GM23338 (cell line): ENCODE results near the gene ZNF516. TPM values are rescaled to one million over a fixed set of nuclear protein-coding genes. Genes with fewer than 3 reads are reported as not detected.

Source experiments
- ATAC-seq: fragments of 200-7000 bp; cut with Tn5 transposase; 3 replicates; pipeline ENCODE4 v1.9.1; 2020
- DNase-seq: peaks from one replicate; pipeline ENCODE4 v3.0.0-alpha.2; 2015; ENCODE audit warnings: low spot score
- H2AFZ ChIP-seq: fragments of 200-600 bp; sonication (generic); 2 replicates; pipeline ENCODE4 v1.8.0; 2016; ENCODE audit warnings: antibody characterized with exemption, mild to moderate bottlenecking, moderate library complexity
- H3F3A ChIP-seq: fragments of 200-600 bp; sonication (generic); replicated peaks from 2 replicates; pipeline ENCODE4 v1.8.0; 2017; ENCODE audit warnings: antibody characterized with exemption, mixed run types, low read depth
- H3K27ac ChIP-seq: fragments of 200-600 bp; sonication (generic); 2 replicates; pipeline ENCODE4 v1.6.1; 2016; ENCODE audit warnings: low read depth
- H3K27me3 ChIP-seq: fragments of 200-600 bp; sonication (generic); 2 replicates; pipeline ENCODE4 v1.8.0; 2016; ENCODE audit warnings: mild to moderate bottlenecking, mixed run types, moderate library complexity; ENCODE audit not compliant: insufficient read depth
- H3K36me3 ChIP-seq: fragments of 200-600 bp; sonication (generic); 2 replicates; pipeline ENCODE4 v1.8.0; 2016; ENCODE audit warnings: mild to moderate bottlenecking; ENCODE audit not compliant: insufficient read depth
- H3K4me1 ChIP-seq: fragments of 200-600 bp; sonication (generic); 2 replicates; pipeline ENCODE4 v1.8.0; 2016; ENCODE audit warnings: mild to moderate bottlenecking, moderate library complexity; ENCODE audit not compliant: insufficient read depth
- H3K4me2 ChIP-seq: fragments of 200-600 bp; sonication (generic); 2 replicates; pipeline ENCODE4 v1.7.1; 2017; ENCODE audit warnings: mixed run types
- H3K4me3 ChIP-seq: fragments of 200-600 bp; sonication (generic); 2 replicates; pipeline ENCODE4 v1.6.1; 2016; ENCODE audit warnings: mixed run types
- H3K79me2 ChIP-seq: fragments of 200-600 bp; sonication (generic); replicated peaks from 2 replicates; pipeline ENCODE4 v1.8.0; 2017; ENCODE audit warnings: mild to moderate bottlenecking; ENCODE audit not compliant: insufficient read depth
- H3K9me2 ChIP-seq: fragments of 200-600 bp; sonication (generic); 2 replicates; pipeline ENCODE4 v1.8.0; 2017; ENCODE audit not compliant: insufficient read depth
- H4K20me1 ChIP-seq: fragments of 200-600 bp; sonication (generic); replicated peaks from 2 replicates; pipeline ENCODE4 v1.8.0; 2017; ENCODE audit warnings: mild to moderate bottlenecking; ENCODE audit not compliant: insufficient read depth
- H3K27ac Mint-ChIP-seq: 2 replicates; pipeline ENCODE4 v1.8.0; 2020; ENCODE audit warnings: inconsistent platforms, mild to moderate bottlenecking, moderate library complexity, mixed read lengths
- H3K27me3 Mint-ChIP-seq: 3 replicates; pipeline ENCODE4 v1.8.0; 2022; ENCODE audit warnings: low read depth, mild to moderate bottlenecking, moderate library complexity, mixed read lengths, inconsistent platforms; ENCODE audit not compliant: insufficient read depth, poor library complexity
- H3K36me3 Mint-ChIP-seq: 3 replicates; pipeline ENCODE4 v1.8.0; 2021; ENCODE audit warnings: low read depth, mild to moderate bottlenecking, inconsistent platforms, moderate library complexity, mixed read lengths
- H3K4me1 Mint-ChIP-seq: 3 replicates; pipeline ENCODE4 v1.8.0; 2020; ENCODE audit warnings: mild to moderate bottlenecking, inconsistent platforms, mixed read lengths
- H3K4me3 Mint-ChIP-seq: 3 replicates; pipeline ENCODE4 v1.8.0; 2021; ENCODE audit warnings: moderate library complexity, mild to moderate bottlenecking, inconsistent platforms, mixed read lengths
- H3K9me3 Mint-ChIP-seq: 3 replicates; pipeline ENCODE4 v1.8.0; 2020; ENCODE audit warnings: moderate library complexity, mild to moderate bottlenecking, inconsistent platforms, mixed read lengths
- CREB1 ChIP-seq: fragments of 250-450 bp; sonication (Bioruptor Pico); IDR thresholded peaks from 2 replicates; pipeline ENCODE4 v1.5.0; 2020; ENCODE audit warnings: low read depth, mild to moderate bottlenecking, moderate library complexity
- CTCF ChIP-seq, 2 experiments: fragments of 200-600 bp in 1 of 2; sonication (generic) in 1 of 2; conservative IDR thresholded peaks; 2 replicates each; pipeline versions ENCODE4 v1.5.1 to v1.6.1; 2016 to 2017; ENCODE audit warnings: antibody characterized with exemption in 2 of 2, low read depth in 2 of 2, mild to moderate bottlenecking in 2 of 2, moderate library complexity in 1 of 2
- ETS1 ChIP-seq: IDR thresholded peaks from 2 replicates; pipeline ENCODE4 v1.6.1; 2016; ENCODE audit warnings: antibody characterized with exemption
- EZH2phosphoT487 ChIP-seq: fragments of 200-600 bp; sonication (generic); IDR thresholded peaks from one replicate; pipeline ENCODE4 v1.8.1; 2018; ENCODE audit warnings: antibody characterized with exemption; ENCODE audit not compliant: unreplicated experiment
- JUNB ChIP-seq: IDR thresholded peaks from one replicate; pipeline ENCODE4 v1.6.1; 2016; ENCODE audit warnings: antibody characterized with exemption; ENCODE audit not compliant: unreplicated experiment
- NANOG ChIP-seq: IDR thresholded peaks from 2 replicates; pipeline ENCODE4 v1.6.1; 2016; ENCODE audit warnings: antibody characterized with exemption, borderline replicate concordance
- POLR2AphosphoS5 ChIP-seq: IDR thresholded peaks from 2 replicates; pipeline ENCODE4 v1.6.1; 2016; ENCODE audit warnings: antibody characterized with exemption, low read depth
- REST ChIP-seq: IDR thresholded peaks from one replicate; pipeline ENCODE4 v1.6.1; 2018; ENCODE audit warnings: antibody characterized with exemption; ENCODE audit not compliant: unreplicated experiment
- STAT1 ChIP-seq: IDR thresholded peaks from one replicate; pipeline ENCODE4 v1.6.1; 2016; ENCODE audit warnings: antibody characterized with exemption; ENCODE audit not compliant: unreplicated experiment
- ZNF114 ChIP-seq: fragments of 250-450 bp; sonication (Bioruptor Pico); IDR thresholded peaks from 2 replicates; pipeline ENCODE4 v1.5.0; 2020; ENCODE audit warnings: mild to moderate bottlenecking, moderate library complexity
- ZNF331 ChIP-seq: fragments of 250-450 bp; sonication (Bioruptor Pico); IDR thresholded peaks from 2 replicates; pipeline ENCODE4 v1.5.0; 2020; ENCODE audit warnings: low read depth, mild to moderate bottlenecking, moderate library complexity
- polyA plus RNA-seq: library from polyadenylated mRNA; unstranded; fragments of >200 nt; fragmentation: Nextera tagmentation; extraction: Ambion mirVana; gene quantifications from 2 replicates; pipeline ENCODE4 v1.2.1, GENCODE V29; 2016
- total RNA-seq: library from RNA; depleted of rRNA; stranded (reverse); fragments of >200 nt; shearing (Covaris generic); gene quantifications from 2 replicates; pipeline ENCODE4 v1.2.3, GENCODE V29; 2014

ZNF516 gene
- total and polyA plus RNA-seq, 2 experiments from 2014 or later = 11.9 to 24.2 TPM

GRCh38 chr18:76448256-76449110 is 46.6 kb downstream of the ZNF516 start (continued):
- TF ChIP-seq ETS1 (no peak), ZNF114 (CRISPR knock-in tag) (no peak), JUNB (no peak)

GRCh38 chr18:76447258-76447890 is 47.7 kb downstream of the ZNF516 start:
- Histone ChIP-seq H3K4me1 (peaks cover 34% of the 10 kb centered on the region), H4K20me1 (0 out of 2 replicates have a peak, but pooled peaks cover 7% of the 10 kb centered on the region)
- H3K4me3 Mint-ChIP-seq = no peak overlapping the region
- TF ChIP-seq EZH2phosphoT487 (no peak), NANOG (no peak), JUNB (no peak), CTCF (conservative IDR thresholded peaks at IDR 0.05; ENCODE audit: low read depth in 2 of 2) (no peak), ZNF114 (CRISPR knock-in tag) (no peak), ETS1 (no peak), STAT1 (no peak), POLR2AphosphoS5 (no peak), ZNF331 (CRISPR knock-in tag) (no peak), CREB1 (no peak), REST (no peak)

More at GRCh38 chr18:76447258-76447890, 47.7 kb downstream of the ZNF516 start:
- Histone ChIP-seq H3K27ac (no peak overlapping the region), H2AFZ (no peak overlapping the region), H3K4me2 (no peak overlapping the region), H3F3A (0 out of 2 replicates have a peak, but pooled peaks cover 4% of the 10 kb centered on the region), H3K36me3 (no peaks in the 10 kb centered on the region), H3K9me2 (no peaks in the 10 kb centered on the region), H3K79me2 (peaks cover 22% of the 10 kb centered on the region), H3K27me3 (peaks cover 16% of the 10 kb centered on the region), H3K4me3 (no peak overlapping the region)
- ATAC-seq (no peak), DNase-seq (no peak)
- Mint-ChIP-seq H3K9me3 (no peaks in the 10 kb centered on the region), H3K36me3 (no peaks in the 10 kb centered on the region; the same call in 2 of the 3 replicates), H3K4me1 (peaks cover 60% of the 10 kb centered on the region), H3K27me3 (peaks cover 22% of the 10 kb centered on the region), H3K27ac (no peak overlapping the region)
